Right forelimb (tissue), 1 donor: ENCODE results near the gene ECEL1.

ENCODE experiments used
- DNase-seq: peaks from one replicate; pipeline ENCODE4 v3.0.0-alpha.2; 2018

ECEL1 gene

GRCh38 chr2:232522623-232523401, 35.2 kb upstream of the ECEL1 start:
- DNase-seq, result no peak

GRCh38 chr2:232521959-232522622, 34.5 kb upstream of the ECEL1 start:
- peak; percentile 82 for DNase-seq

GRCh38 chr2:232521098-232521497, 33.5 kb upstream of the ECEL1 start:
- no peak for DNase-seq

- DNase-seq, result no peak
Measured at GRCh38 chr2:232520489-232520888, 32.9 kb upstream of the ECEL1 start.

- DNase-seq, result no peak
Measured at GRCh38 chr2:232519581-232520438, 32.2 kb upstream of the ECEL1 start, which contains the start of gene PRSS56. TSS of gene PRSS56 (plus strand) at chr2:232520388. CDS start at chr2:232520599, 211 bp downstream.

GRCh38 chr2:232518844-232519243, 31.2 kb upstream of the ECEL1 start:
- DNase-seq, result no peak

GRCh38 chr2:232516551-232516950, 28.9 kb upstream of the ECEL1 start:
- no peak for DNase-seq

- no peak for DNase-seq
Measured at GRCh38 chr2:232515639-232516038, 28.0 kb upstream of the ECEL1 start.

GRCh38 chr2:232513353-232513752, 25.7 kb upstream of the ECEL1 start:
- no peak for DNase-seq

GRCh38 chr2:232512602-232513001, 25.0 kb upstream of the ECEL1 start:
- no peak for DNase-seq

GRCh38 chr2:232511336-232511890, 23.8 kb upstream of the ECEL1 start:
- DNase-seq, result no peak

- no peak for DNase-seq
Measured at GRCh38 chr2:232508251-232508650, 20.6 kb upstream of the ECEL1 start.

- DNase-seq, result no peak
Measured at GRCh38 chr2:232506709-232507108, 19.1 kb upstream of the ECEL1 start.

GRCh38 chr2:232505856-232506255, 18.2 kb upstream of the ECEL1 start:
- no peak for DNase-seq

- no peak for DNase-seq
Measured at GRCh38 chr2:232504438-232504837, 16.8 kb upstream of the ECEL1 start.

GRCh38 chr2:232503809-232504323, 16.2 kb upstream of the ECEL1 start:
- DNase-seq, result no peak

- peak; percentile 58 for DNase-seq
Measured at GRCh38 chr2:232502911-232503808, 15.5 kb upstream of the ECEL1 start.

GRCh38 chr2:232502511-232502910, 14.9 kb upstream of the ECEL1 start:
- DNase-seq, result no peak

- DNase-seq, result no peak
Measured at GRCh38 chr2:232501794-232502390, 14.3 kb upstream of the ECEL1 start.

GRCh38 chr2:232501331-232501771, 13.7 kb upstream of the ECEL1 start:
- no peak for DNase-seq

- no peak for DNase-seq
Measured at GRCh38 chr2:232498452-232498851, 10.8 kb upstream of the ECEL1 start.
